Skeletal muscle satellite cell (primary cell): Measurements from ENCODE around the gene TRMT10C.
"Not testable (repeated sequence)": the region's sequence is repeated elsewhere in the genome, so short reads cannot be mapped to it uniquely, and the experiment has no call there.

ENCODE experiments used
- H3K27me3 ChIP-seq: 2 replicates; pipeline ENCODE4 v1.7.0; 2013; ENCODE audit warnings: low read length; ENCODE audit not compliant: control insufficient read depth, insufficient read depth
- H3K36me3 ChIP-seq: 2 replicates; pipeline ENCODE4 v1.7.0; 2013; ENCODE audit warnings: mild to moderate bottlenecking, control low read depth, low read length; ENCODE audit not compliant: insufficient read depth
- H3K4me1 ChIP-seq: 2 replicates; pipeline ENCODE4 v1.7.0; 2013; ENCODE audit warnings: low read length; ENCODE audit not compliant: control insufficient read depth, insufficient read depth
- H3K4me2 ChIP-seq: 2 replicates; pipeline ENCODE4 v1.7.0; 2013; ENCODE audit warnings: mild to moderate bottlenecking, low read length
- H3K4me3 ChIP-seq: 2 replicates; pipeline ENCODE4 v1.7.0; 2013; ENCODE audit warnings: low read length
- H3K9ac ChIP-seq: 2 replicates; pipeline ENCODE4 v1.7.0; 2013; ENCODE audit warnings: mild to moderate bottlenecking, low read depth, low read length, moderate library complexity
- H3K9me3 ChIP-seq: replicated peaks from 2 replicates; pipeline ENCODE4 v1.7.0; 2013; ENCODE audit warnings: mild to moderate bottlenecking, control low read depth, low read length

The TRMT10C gene

GRCh38 chr3:101551359-101552081 lies 10.1 kb upstream of the TRMT10C start:
- H3K4me1 ChIP-seq, H3K4me3 ChIP-seq, H3K9ac ChIP-seq, H3K4me2 ChIP-seq, H3K36me3 ChIP-seq, H3K9me3 ChIP-seq: not testable (repeated sequence)
- H3K27me3 ChIP-seq: peaks cover 24% of the 10 kb centered on the region

- H3K9me3 ChIP-seq, H3K4me1 ChIP-seq: not testable (repeated sequence)
Observed at GRCh38 chr3:101553381-101553780, 8.3 kb upstream of the TRMT10C start.

DNA sequence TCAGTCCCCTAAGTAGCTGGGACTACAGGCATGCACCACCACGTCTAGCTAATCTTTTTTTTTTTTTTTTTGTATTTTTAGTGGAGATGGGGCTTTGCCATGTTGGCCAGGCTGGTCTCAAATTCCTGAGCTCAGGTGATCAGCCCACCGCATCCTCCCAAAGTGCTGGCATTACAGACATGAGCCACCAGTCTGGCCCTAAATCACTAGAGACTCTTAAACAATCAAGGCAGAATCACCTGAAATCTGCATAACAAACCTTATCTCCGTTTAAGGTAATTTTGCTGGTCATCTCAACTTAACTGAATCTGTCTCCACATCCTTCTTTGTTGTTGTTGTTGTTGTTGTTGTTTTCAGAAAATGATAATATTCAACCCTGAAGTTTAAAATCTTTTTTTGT lies 5.6 kb upstream of the TRMT10C start:
- H3K27me3 ChIP-seq: peaks cover 25% of the 10 kb centered on the region
- no peak overlapping the region for H3K4me2 ChIP-seq
- no peak overlapping the region for H3K4me3 ChIP-seq
- H3K4me1 ChIP-seq: no peaks in the 10 kb centered on the region
- no peak overlapping the region for H3K9ac ChIP-seq
- no peaks in the 10 kb centered on the region for H3K36me3 ChIP-seq
- H3K9me3 ChIP-seq: no peaks in the 10 kb centered on the region

More at GRCh38 chr3:101553381-101553780, 8.3 kb upstream of the TRMT10C start:
- H3K9ac ChIP-seq, H3K4me2 ChIP-seq, H3K4me3 ChIP-seq, H3K36me3 ChIP-seq: not testable (repeated sequence)
- H3K27me3 ChIP-seq: peaks cover 29% of the 10 kb centered on the region

GRCh38 chr3:101567528-101568317 lies 6.1 kb downstream of the TRMT10C start:
- H3K4me3 ChIP-seq: no peak overlapping the region
- H3K27me3 ChIP-seq: no peaks in the 10 kb centered on the region
- H3K4me1 ChIP-seq: peaks cover 5% of the 10 kb centered on the region
- H3K9ac ChIP-seq: no peak overlapping the region
- H3K4me2 ChIP-seq: no peak overlapping the region
- H3K36me3 ChIP-seq: peaks cover 21% of the 10 kb centered on the region
- no peaks in the 10 kb centered on the region for H3K9me3 ChIP-seq

- Histone ChIP-seq H3K4me2 (no peak overlapping the region), H3K4me3 (no peak overlapping the region), H3K4me1 (peaks cover 11% of the 10 kb centered on the region), H3K36me3 (peaks cover 9% of the 10 kb centered on the region), H3K9me3 (no peaks in the 10 kb centered on the region), H3K9ac (no peak overlapping the region), H3K27me3 (no peaks in the 10 kb centered on the region)
Observed at GRCh38 chr3:101571028-101571895, 9.6 kb downstream of the TRMT10C start.

GRCh38 chr3:101573449-101574387 lies 12.1 kb downstream of the TRMT10C start, which contains the start of gene PCNP:
TSS of gene PCNP (plus strand) at chr3:101574180. CDS start at chr3:101574216, 36 bp downstream.
- Histone ChIP-seq H3K4me1 (peaks cover 11% of the 10 kb centered on the region), H3K36me3 (peaks cover 10% of the 10 kb centered on the region), H3K9me3 (no peaks in the 10 kb centered on the region), H3K9ac (peak within 1 kb of the TSS; percentile 98), H3K4me2 (peak within 1 kb of the TSS; percentile 88), H3K27me3 (no peaks in the 10 kb centered on the region), H3K4me3 (peak within 1 kb of the TSS; percentile 82)

GRCh38 chr3:101574388-101575112 lies 12.9 kb downstream of the TRMT10C start:
- Histone ChIP-seq H3K4me1 (peaks cover 11% of the 10 kb centered on the region), H3K9me3 (no peaks in the 10 kb centered on the region), H3K4me3 (peak overlapping the region; percentile 82), H3K4me2 (peak overlapping the region; percentile 88), H3K9ac (peak overlapping the region; percentile 98), H3K36me3 (peaks cover 13% of the 10 kb centered on the region), H3K27me3 (no peaks in the 10 kb centered on the region)

DNA sequence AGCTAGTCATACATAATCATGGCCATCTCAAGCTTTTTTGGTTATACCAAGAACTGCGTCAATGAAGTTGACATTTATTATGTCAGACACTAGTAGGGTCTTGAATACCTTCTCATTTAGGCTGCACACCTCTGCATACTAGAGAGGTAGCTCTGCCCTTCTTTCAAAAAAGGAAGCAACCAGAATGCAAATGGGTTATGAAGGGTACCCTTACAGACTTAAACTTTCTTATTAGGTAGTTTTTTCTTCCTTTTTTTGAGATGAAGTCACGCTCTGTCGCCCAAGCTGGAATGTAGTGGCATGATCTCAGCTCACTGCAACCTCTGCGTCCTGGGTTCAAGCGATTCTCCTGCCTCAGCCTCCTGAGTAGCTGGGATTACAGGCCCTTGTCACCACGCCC lies 15.6 kb downstream of the TRMT10C start:
- no peaks in the 10 kb centered on the region for H3K9me3 ChIP-seq
- H3K4me1 ChIP-seq: peaks cover 11% of the 10 kb centered on the region
- peaks cover 28% of the 10 kb centered on the region for H3K36me3 ChIP-seq
- no peaks in the 10 kb centered on the region for H3K27me3 ChIP-seq
- no peak overlapping the region for H3K9ac ChIP-seq
- H3K4me3 ChIP-seq: no peak overlapping the region
- no peak overlapping the region for H3K4me2 ChIP-seq

GRCh38 chr3:101588616-101589015 lies 26.9 kb downstream of the TRMT10C start:
- Histone ChIP-seq H3K4me3 (no peak overlapping the region), H3K4me2 (no peak overlapping the region), H3K27me3 (no peaks in the 10 kb centered on the region), H3K9me3 (no peaks in the 10 kb centered on the region), H3K9ac (no peak overlapping the region), H3K4me1 (no peaks in the 10 kb centered on the region), H3K36me3 (peaks cover 47% of the 10 kb centered on the region)

DNA sequence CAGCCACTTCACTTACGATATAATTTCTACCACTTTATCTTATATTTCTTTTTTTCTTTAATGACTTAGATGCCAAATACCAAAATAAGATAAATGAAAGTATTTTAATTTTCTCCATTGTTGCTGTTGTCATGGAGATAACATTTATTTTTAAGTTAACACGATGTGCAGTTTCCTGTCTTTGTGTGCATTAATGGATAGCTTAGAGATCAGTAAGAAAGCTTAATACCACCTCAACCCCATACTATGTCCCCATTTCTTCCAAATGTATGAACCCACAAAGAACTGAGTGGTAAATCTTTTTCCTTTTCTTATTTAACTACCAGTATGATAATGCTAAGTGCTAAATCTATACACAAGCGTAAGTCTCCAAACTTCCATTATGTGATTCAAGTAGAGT lies 29.4 kb downstream of the TRMT10C start:
- H3K4me3 ChIP-seq: no peak overlapping the region
- no peaks in the 10 kb centered on the region for H3K9me3 ChIP-seq
- peaks cover 40% of the 10 kb centered on the region for H3K36me3 ChIP-seq
- no peak overlapping the region for H3K9ac ChIP-seq
- H3K4me2 ChIP-seq: no peak overlapping the region
- H3K4me1 ChIP-seq: no peaks in the 10 kb centered on the region
- H3K27me3 ChIP-seq: no peaks in the 10 kb centered on the region
